HepG2 (cell line): ENCODE data around the gene CACNA1C. TPM values are rescaled to one million over a fixed set of nuclear protein-coding genes. Genes with fewer than 3 reads are reported as not detected.

ENCODE experiments used
- ATAC-seq: fragments of 200-7000 bp; cut with Tn5 transposase; 3 replicates; pipeline ENCODE4 v1.9.1; 2020; ENCODE audit warnings: mild to moderate bottlenecking, moderate library complexity
- BruUV-seq: library from RNA; stranded (reverse); fragments of 400-500 nt; replicated peaks from 2 replicates; lab custom pipeline; 2021; lab: Mats Ljungman, UMichigan
- CTCF ChIA-PET: fragments of 300-600 bp; formaldehyde crosslinking; extraction: SDS; loops from one replicate; lab custom pipeline; 2021; ENCODE audit warnings: low total read pairs, inconsistent platforms, low intra/inter-chr PET ratio; lab: Yijun Ruan, JAX
- POLR2A ChIA-PET: fragments of 350-600 bp; sonication (Branson Sonifier 250); formaldehyde crosslinking; loops from one replicate; lab custom pipeline; 2020; ENCODE audit warnings: antibody characterized with exemption, inconsistent platforms; lab: Yijun Ruan, JAX
- DNase-seq: peaks from one replicate; pipeline ENCODE4 v3.0.0-alpha.2; 2015; ENCODE audit warnings: low spot score
- FAIRE-seq: peaks from 3 replicates; lab custom pipeline; 2011; peaks lifted over from hg19 to GRCh38; lab: Jason Lieb, UNC
- H2AFZ ChIP-seq: one replicate; pipeline ENCODE4 v1.6.1; 2011; ENCODE audit warnings: low read length, inconsistent platforms
- H3K27ac ChIP-seq: fragments of 300-600 bp; 3 replicates; pipeline ENCODE4 v1.8.0; 2011; ENCODE audit warnings: mixed run types, mild to moderate bottlenecking, mixed read lengths, low read length, inconsistent platforms; ENCODE audit not compliant: insufficient read depth; ENCODE audit errors: extremely low read length
- H3K27me3 ChIP-seq, 2 experiments: fragments of 200-600 bp in 1 of 2; 2 replicates in 1 of 2; 3 replicates in 1 of 2; pipeline versions ENCODE4 v1.6.0 to v1.8.0; 2011; ENCODE audit warnings: low read length in 2 of 2, mild to moderate bottlenecking in 2 of 2, moderate library complexity in 2 of 2, inconsistent platforms in 1 of 2; ENCODE audit not compliant: insufficient read depth in 2 of 2, control insufficient read depth in 1 of 2
- H3K36me3 ChIP-seq, 2 experiments: fragments of 200-600 bp in 1 of 2; replicated peaks in 1 of 2; 2 replicates in 1 of 2; 3 replicates in 1 of 2; pipeline versions ENCODE4 v1.5.1 to v1.8.0; 2011; ENCODE audit warnings: low read length in 2 of 2, inconsistent platforms in 1 of 2; ENCODE audit not compliant: insufficient read depth in 2 of 2, control insufficient read depth in 1 of 2
- H3K4me1 ChIP-seq: 2 replicates; pipeline ENCODE4 v1.5.1; 2012; ENCODE audit warnings: low read length, inconsistent platforms; ENCODE audit not compliant: insufficient read depth
- H3K4me2 ChIP-seq: 2 replicates; pipeline ENCODE4 v1.6.0; 2011; ENCODE audit warnings: low read depth, low read length, inconsistent platforms
- H3K4me3 ChIP-seq, 3 experiments: fragments of 200-600 bp in 1 of 3; sonication (generic), shearing (Covaris generic) in 1 of 3; replicated peaks in 1 of 3; 2 replicates each; pipeline ENCODE4 v1.5.1; 2011 to 2016; ENCODE audit warnings: low read length in 3 of 3, inconsistent platforms in 2 of 3, low read depth in 2 of 3, mild to moderate bottlenecking in 2 of 3, control low read depth in 1 of 3, mixed read lengths in 1 of 3; ENCODE audit not compliant: insufficient read depth in 1 of 3
- H3K79me2 ChIP-seq: one replicate; pipeline ENCODE4 v1.6.1; 2011; ENCODE audit warnings: low read length, inconsistent platforms; ENCODE audit not compliant: insufficient read depth
- H3K9ac ChIP-seq: 2 replicates; pipeline ENCODE4 v1.6.0; 2011; ENCODE audit warnings: mild to moderate bottlenecking, low read depth, low read length, inconsistent platforms; ENCODE audit not compliant: insufficient read depth
- H3K9me3 ChIP-seq: 2 replicates; pipeline ENCODE4 v1.5.1; 2012; ENCODE audit warnings: mild to moderate bottlenecking, low read length
- H4K20me1 ChIP-seq: 2 replicates; pipeline ENCODE4 v1.6.0; 2011; ENCODE audit warnings: inconsistent platforms, mild to moderate bottlenecking, low read length, moderate library complexity; ENCODE audit not compliant: insufficient read depth
- ETV5 ChIP-seq: IDR thresholded peaks from 2 replicates; pipeline ENCODE4 v1.6.1; 2018; ENCODE audit warnings: missing biosample characterization, missing genetic modification reagents, inconsistent platforms, borderline replicate concordance
- FOXJ3 ChIP-seq: sonication (generic); formaldehyde crosslinking; IDR thresholded peaks from 2 replicates; pipeline ENCODE4 v1.4.0; 2020; ENCODE audit warnings: missing genetic modification reagents, mild to moderate bottlenecking, borderline replicate concordance
- HOXA9 ChIP-seq: sonication (generic); formaldehyde crosslinking; IDR thresholded peaks from 2 replicates; pipeline ENCODE4 v1.8.1; 2022; ENCODE audit warnings: missing genetic modification reagents, mild to moderate bottlenecking, moderate library complexity, borderline replicate concordance
- KAT7 ChIP-seq: IDR thresholded peaks from 2 replicates; pipeline ENCODE4 v1.6.1; 2018; ENCODE audit warnings: borderline replicate concordance, missing compliant biosample characterization
- KLF6 ChIP-seq: IDR thresholded peaks from 2 replicates; pipeline ENCODE4 v1.8.0; 2016; ENCODE audit warnings: missing biosample characterization, missing genetic modification reagents
- PPARG ChIP-seq: conservative IDR thresholded peaks from 2 replicates; pipeline ENCODE4 v1.6.1; 2016; ENCODE audit warnings: missing biosample characterization, missing genetic modification reagents
- SNRNP70 ChIP-seq: fragments of 200-400 bp; formaldehyde crosslinking; IDR thresholded peaks from 2 replicates; pipeline ENCODE4 v1.6.1; 2017; ENCODE audit warnings: mild to moderate bottlenecking, low read depth, low read length, moderate library complexity
- TCF12 ChIP-seq, 2 experiments: fragments of 450-650 bp in 1 of 2; sonication (generic) in 1 of 2; formaldehyde crosslinking in 1 of 2; IDR thresholded peaks; 2 replicates each; pipeline versions ENCODE4 v1.6.1 to v1.8.0; 2017 to 2022; ENCODE audit warnings: antibody characterized with exemption in 1 of 2, mild to moderate bottlenecking in 1 of 2, missing genetic modification reagents in 1 of 2, moderate library complexity in 1 of 2
- ZNF441 ChIP-seq: sonication (generic); formaldehyde crosslinking; IDR thresholded peaks from 2 replicates; pipeline ENCODE4 v1.7.0; 2021; ENCODE audit warnings: missing genetic modification reagents, borderline replicate concordance
- ZNF556 ChIP-seq: sonication (generic); formaldehyde crosslinking; IDR thresholded peaks from 2 replicates; pipeline ENCODE4 v1.4.0; 2020; ENCODE audit warnings: mild to moderate bottlenecking, missing genetic modification reagents, borderline replicate concordance
- ZSCAN25 ChIP-seq: sonication (generic); formaldehyde crosslinking; IDR thresholded peaks from 2 replicates; pipeline ENCODE4 v1.8.0; 2022; ENCODE audit warnings: mild to moderate bottlenecking, missing genetic modification reagents
- WGBS: methylation state at CpG from one replicate; pipeline ENCODE4 v1.1.6; 2017; ENCODE audit warnings: low lambda C conversion rate; 5-methylcytosine and 5-hydroxymethylcytosine counted together
- in situ Hi-C: cut with HindIII; loops from 2 replicates; pipeline ENCODE4 v1.10.0; 2017; ENCODE audit warnings: low pct_unique_long_range_greater_than_20kb; ENCODE audit not compliant: extremely low pct_ligation_motif_present
- intact Hi-C: fragments of 100-400 bp; cut with micrococcal nuclease; formaldehyde crosslinking; loops from one replicate; pipeline ENCODE4 v1.10.0; 2022; ENCODE audit not compliant: unreplicated experiment
- polyA plus RNA-seq, 8 experiments: library from polyadenylated mRNA; depleted of rRNA in 3 of 8; stranded (reverse) in 7 of 8; unstranded in 1 of 8; fragments of >200 nt; fragmentation: Illumina TruSeq in 4 of 8; extraction: Trizol in 4 of 8; gene quantifications; 2 replicates each; pipeline versions ENCODE4 v1.2.1 to v1.2.3, GENCODE V29; 2011 to 2016; ENCODE audit warnings: low read depth in 4 of 8, missing spikeins in 1 of 8, mixed read lengths in 1 of 8; ENCODE audit not compliant: insufficient read depth in 1 of 8
- total RNA-seq, 5 experiments: library from RNA; depleted of rRNA; stranded (reverse); fragments of >200 nt; fragmentation: Illumina TruSeq; extraction: Trizol; gene quantifications; 2 replicates each; pipeline ENCODE4 v1.2.3, GENCODE V29; 2016; ENCODE audit warnings: low read depth in 1 of 5
- TF ChIP-seq, protein P1 (sequence below): sonication (generic); formaldehyde crosslinking; IDR thresholded peaks from 2 replicates; pipeline ENCODE4 v1.8.1; 2023; ENCODE audit warnings: mild to moderate bottlenecking, missing genetic modification reagents, borderline replicate concordance
- TF ChIP-seq, protein P2 (sequence below): IDR thresholded peaks from 2 replicates; pipeline ENCODE4 v1.6.1; 2012; ENCODE audit warnings: inconsistent platforms
- TF ChIP-seq, protein P3 (sequence below): sonication (generic); formaldehyde crosslinking; IDR thresholded peaks from one replicate; pipeline ENCODE4 v1.5.1; 2020; ENCODE audit warnings: mild to moderate bottlenecking, missing genetic modification reagents; ENCODE audit errors: not compliant biosample characterization

The CACNA1C gene
- total and polyA plus RNA-seq, 2 of the 13 experiments (the other 11 are each of a cell fraction or from before 2014, with no cell fraction given): not detected

DNA sequence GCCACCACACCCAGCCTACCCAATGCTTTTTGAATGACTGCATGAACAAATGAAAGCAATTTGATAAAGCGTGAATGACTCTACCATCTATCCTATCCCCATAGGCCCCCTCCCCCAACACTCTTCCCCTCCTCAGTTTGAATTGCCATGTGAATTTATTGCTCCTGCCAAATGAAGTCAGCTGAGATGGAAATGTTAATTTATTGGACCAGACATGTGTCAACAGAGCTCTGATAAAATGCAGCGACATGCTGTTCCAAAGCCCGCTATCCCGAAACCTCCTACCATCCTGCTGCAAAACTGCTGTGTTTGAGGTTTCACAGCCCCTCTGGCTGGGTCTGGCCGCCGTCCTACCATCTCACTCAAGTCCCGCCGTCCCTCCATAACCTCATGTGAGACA, 360.5 kb downstream of the CACNA1C start:
- FAIRE-seq: no peak
- Histone ChIP-seq H3K9me3 (no peaks in the 10 kb centered on the region), H2AFZ (no peak overlapping the region), H3K79me2 (no peaks in the 10 kb centered on the region), H3K4me1 (peaks cover 8% of the 10 kb centered on the region; the same call in 1 of the 2 replicates), H3K4me2 (no peak overlapping the region), H3K4me3 (no peak overlapping the region), H3K36me3 (no peaks in the 10 kb centered on the region), H3K9ac (no peak overlapping the region), H3K27me3 (peaks cover 3 to 57% of the 10 kb centered on the region in 2 experiments; a peak in 4 of 5 replicates), H3K27ac (no peak overlapping the region), H4K20me1 (no peaks in the 10 kb centered on the region)
- no peak for ATAC-seq
- 84% methylated on average over 8 of the region's 8 CpGs for WGBS
- BruUV-seq: no TSS peak
- POLR2A ChIA-PET: no interaction called here
- TF ChIP-seq SNRNP70: no peak
- TF ChIP-seq, protein P1, sequence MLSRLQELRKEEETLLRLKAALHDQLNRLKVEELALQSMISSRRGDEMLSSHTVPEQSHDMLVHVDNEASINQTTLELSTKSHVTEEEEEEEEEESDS (CRISPR knock-in tag): no peak
- no peak for TF ChIP-seq ETV5
- no peak for TF ChIP-seq KLF6 (CRISPR knock-in tag)
- no peak for TF ChIP-seq ZSCAN25
- no peak for TF ChIP-seq ZNF556 (CRISPR knock-in tag)
- no peak for TF ChIP-seq HOXA9 (CRISPR knock-in tag)
- TF ChIP-seq ZNF441 (CRISPR knock-in tag): no peak
- TF ChIP-seq KAT7 (CRISPR knock-in tag): no peak
- TF ChIP-seq, protein P2, sequence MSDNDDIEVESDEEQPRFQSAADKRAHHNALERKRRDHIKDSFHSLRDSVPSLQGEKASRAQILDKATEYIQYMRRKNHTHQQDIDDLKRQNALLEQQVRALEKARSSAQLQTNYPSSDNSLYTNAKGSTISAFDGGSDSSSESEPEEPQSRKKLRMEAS: no peak
- TF ChIP-seq PPARG (CRISPR knock-in tag): no peak
- TF ChIP-seq, protein P3, sequence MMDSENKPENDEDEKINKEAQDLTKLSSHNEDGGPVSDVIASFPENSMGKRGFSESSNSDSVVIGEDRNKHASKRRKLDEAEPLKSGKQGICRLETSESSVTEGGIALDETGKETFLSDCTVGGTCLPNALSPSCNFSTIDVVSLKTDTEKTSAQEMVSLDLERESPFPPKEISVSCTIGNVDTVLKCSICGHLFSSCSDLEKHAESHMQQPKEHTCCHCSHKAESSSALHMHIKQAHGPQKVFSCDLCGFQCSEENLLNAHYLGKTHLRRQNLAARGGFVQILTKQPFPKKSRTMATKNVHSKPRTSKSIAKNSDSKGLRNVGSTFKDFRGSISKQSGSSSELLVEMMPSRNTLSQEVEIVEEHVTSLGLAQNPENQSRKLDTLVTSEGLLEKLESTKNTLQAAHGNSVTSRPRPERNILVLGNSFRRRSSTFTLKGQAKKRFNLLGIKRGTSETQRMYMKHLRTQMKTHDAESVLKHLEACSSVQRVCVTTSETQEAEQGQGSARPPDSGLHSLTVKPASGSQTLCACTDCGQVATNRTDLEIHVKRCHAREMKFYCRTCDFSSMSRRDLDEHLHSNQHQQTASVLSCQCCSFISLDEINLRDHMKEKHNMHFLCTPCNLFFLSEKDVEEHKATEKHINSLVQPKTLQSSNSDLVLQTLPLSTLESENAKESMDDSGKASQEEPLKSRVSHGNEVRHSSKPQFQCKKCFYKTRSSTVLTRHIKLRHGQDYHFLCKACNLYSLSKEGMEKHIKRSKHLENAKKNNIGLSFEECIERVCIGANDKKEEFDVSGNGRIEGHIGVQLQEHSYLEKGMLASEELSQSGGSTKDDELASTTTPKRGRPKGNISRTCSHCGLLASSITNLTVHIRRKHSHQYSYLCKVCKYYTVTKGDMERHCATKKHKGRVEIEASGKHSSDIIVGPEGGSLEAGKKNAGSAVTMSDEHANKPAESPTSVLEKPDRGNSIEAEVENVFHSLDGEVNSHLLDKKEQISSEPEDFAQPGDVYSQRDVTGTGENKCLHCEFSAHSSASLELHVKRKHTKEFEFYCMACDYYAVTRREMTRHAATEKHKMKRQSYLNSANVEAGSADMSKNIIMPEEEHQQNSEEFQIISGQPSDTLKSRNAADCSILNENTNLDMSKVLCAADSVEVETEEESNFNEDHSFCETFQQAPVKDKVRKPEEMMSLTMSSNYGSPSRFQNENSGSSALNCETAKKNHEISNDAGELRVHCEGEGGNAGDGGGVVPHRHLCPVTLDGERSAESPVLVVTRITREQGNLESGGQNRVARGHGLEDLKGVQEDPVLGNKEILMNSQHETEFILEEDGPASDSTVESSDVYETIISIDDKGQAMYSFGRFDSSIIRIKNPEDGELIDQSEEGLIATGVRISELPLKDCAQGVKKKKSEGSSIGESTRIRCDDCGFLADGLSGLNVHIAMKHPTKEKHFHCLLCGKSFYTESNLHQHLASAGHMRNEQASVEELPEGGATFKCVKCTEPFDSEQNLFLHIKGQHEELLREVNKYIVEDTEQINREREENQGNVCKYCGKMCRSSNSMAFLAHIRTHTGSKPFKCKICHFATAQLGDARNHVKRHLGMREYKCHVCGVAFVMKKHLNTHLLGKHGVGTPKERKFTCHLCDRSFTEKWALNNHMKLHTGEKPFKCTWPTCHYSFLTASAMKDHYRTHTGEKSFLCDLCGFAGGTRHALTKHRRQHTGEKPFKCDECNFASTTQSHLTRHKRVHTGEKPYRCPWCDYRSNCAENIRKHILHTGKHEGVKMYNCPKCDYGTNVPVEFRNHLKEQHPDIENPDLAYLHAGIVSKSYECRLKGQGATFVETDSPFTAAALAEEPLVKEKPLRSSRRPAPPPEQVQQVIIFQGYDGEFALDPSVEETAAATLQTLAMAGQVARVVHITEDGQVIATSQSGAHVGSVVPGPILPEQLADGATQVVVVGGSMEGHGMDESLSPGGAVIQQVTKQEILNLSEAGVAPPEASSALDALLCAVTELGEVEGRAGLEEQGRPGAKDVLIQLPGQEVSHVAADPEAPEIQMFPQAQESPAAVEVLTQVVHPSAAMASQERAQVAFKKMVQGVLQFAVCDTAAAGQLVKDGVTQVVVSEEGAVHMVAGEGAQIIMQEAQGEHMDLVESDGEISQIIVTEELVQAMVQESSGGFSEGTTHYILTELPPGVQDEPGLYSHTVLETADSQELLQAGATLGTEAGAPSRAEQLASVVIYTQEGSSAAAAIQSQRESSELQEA (CRISPR knock-in tag): no peak
- no peak for TF ChIP-seq TCF12 (IDR thresholded peaks at IDR 0.05)
- TF ChIP-seq TCF12 (CRISPR knock-in tag; IDR thresholded peaks at IDR 0.05): no peak
- no peak for TF ChIP-seq FOXJ3 (CRISPR knock-in tag)
- in situ Hi-C loops (no loop called here), intact Hi-C loops (no loop called here)
- CTCF ChIA-PET: no interaction called here
- DNase-seq: no peak
